Measurements from ENCODE around the gene CCSER2. TPM values are rescaled to one million over a fixed set of nuclear protein-coding genes. Genes with fewer than 3 reads are reported as not detected.
A peak's percentile ranks its signal among the peaks of the same experiment; 100 is the strongest.
"Not testable (repeated sequence)": the region's sequence is repeated elsewhere in the genome, so short reads cannot be mapped to it uniquely, and the experiment has no call there.

CCSER2 gene
- total RNA-seq, 2 donors from 2014 or later: 73.1 to 74.1 TPM

DNA sequence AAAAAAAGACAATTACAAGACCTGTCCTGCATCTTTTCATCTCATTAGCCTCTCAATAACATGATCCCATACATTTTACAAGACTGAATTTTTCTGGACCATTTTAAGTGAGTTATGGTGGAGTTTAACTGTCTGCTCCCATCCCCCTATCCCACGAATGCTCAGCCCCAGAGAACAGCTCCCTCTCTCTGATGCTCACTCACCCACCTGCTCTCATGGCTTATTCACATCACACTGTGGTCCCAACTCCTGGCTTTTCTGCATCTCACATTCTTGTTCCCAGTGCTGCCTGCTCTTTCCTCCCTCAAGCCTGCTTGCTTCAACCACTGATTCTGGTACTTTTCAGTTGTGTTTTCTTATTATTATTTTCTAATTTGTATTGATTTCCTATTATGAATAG, 20.4 kb upstream of the CCSER2 start:
- peaks cover 0 to 9% of the 10 kb centered on the region in 2 donors for H3K9me3 Mint-ChIP-seq
- H3K36me3 Mint-ChIP-seq: peaks cover 0 to 27% of the 10 kb centered on the region in 2 donors
- no peak for DNase-seq (ENCODE audit: low spot score in 2 of 2)
- peak in 1 of 2 donors; percentile 33 for ATAC-seq
- H3K27ac Mint-ChIP-seq: peak overlapping the region; percentile 55 to 56

DNA sequence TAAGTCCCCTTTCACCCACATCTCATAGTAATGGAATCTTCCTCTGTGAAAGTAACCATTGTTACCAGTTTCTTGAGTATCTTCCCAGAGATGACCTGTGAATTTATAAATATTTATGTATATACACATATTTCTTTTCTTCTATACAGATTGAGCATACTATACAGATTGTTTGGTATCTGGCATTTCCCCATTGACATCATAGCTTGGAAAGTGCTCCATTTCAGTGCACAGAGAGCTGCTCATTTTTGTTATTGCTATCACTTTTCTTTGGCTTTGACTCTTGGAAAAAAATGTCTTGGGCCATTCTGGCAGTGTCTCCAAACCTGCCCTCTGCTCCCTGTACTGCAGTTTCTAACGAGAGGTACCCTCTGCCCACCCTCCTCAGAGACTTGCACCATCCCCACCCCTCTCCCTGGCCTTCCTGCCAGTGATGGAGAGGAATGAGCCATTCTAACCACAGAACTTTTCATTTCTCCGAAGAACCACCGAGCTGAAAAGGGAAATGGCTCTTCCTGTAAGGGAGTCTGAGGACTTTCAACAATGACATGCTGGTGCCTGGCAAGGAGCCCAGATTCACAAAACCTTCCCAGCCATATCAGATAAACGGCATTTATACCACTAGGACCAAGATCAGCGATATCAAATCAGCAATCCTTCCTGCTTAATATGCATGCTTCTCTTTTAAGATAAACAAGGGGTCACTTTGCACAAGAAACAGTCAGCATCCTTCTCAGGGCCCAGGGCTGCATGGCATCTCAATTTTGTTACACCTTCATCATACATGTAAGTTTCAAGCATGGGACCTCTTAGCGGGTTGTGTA, 19.7 kb upstream of the CCSER2 start:
- Mint-ChIP-seq H3K9me3 (peaks cover 0 to 9% of the 10 kb centered on the region in 2 donors), H3K36me3 (peaks cover 0 to 27% of the 10 kb centered on the region in 2 donors), H3K27ac (peak overlapping the region; percentile 56 to 95)
- ATAC-seq (peak; percentile 75 to 87), DNase-seq (ENCODE audit: low spot score in 2 of 2) (peak; percentile 41 to 66)

DNA sequence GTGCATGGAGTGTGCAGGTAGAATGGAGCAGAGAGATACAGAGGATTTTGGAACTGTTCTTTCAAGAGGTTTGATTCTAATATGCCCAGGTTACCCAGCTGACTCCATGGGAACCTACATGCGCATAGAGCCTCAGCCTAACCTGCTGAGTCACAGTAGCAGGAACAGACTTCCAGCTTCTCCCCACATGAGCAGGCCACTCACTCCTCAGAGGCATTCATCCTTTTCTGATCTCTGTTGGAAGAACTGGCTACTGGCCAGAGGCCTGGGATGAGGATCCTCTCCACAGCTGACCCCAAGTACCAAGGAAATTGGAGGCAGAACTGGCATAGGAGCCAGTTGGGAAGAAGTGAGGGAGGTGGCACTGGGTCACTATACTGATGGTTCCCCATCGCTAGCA, 17.9 kb upstream of the CCSER2 start:
- ATAC-seq: no peak
- peaks cover 0 to 6% of the 10 kb centered on the region in 2 donors for H3K9me3 Mint-ChIP-seq
- DNase-seq (ENCODE audit: low spot score in 2 of 2): no peak
- peaks cover 0 to 23% of the 10 kb centered on the region in 2 donors for H3K36me3 Mint-ChIP-seq
- no peak overlapping the region for H3K27ac Mint-ChIP-seq

DNA sequence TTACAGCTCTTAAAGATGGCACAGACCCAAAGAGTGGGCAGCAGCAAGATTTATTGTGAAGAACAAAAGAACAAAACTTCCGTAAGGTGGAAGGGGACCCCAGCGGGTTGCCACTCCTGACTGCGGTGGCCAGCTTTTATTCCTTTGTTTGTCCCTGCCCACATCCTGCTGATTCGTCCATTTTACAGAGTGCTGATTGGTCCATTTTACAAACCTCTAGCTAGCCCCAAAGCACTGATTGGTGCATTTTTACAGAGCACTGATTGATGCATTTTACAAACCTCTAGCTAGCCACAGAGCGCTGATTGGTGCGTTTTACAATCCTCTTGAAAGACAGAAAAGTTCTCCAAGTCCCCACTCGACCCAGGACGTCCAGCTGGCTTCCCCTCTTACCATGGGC, 16.8 kb upstream of the CCSER2 start:
- H3K36me3 Mint-ChIP-seq: peaks cover 0 to 14% of the 10 kb centered on the region in 2 donors

DNA sequence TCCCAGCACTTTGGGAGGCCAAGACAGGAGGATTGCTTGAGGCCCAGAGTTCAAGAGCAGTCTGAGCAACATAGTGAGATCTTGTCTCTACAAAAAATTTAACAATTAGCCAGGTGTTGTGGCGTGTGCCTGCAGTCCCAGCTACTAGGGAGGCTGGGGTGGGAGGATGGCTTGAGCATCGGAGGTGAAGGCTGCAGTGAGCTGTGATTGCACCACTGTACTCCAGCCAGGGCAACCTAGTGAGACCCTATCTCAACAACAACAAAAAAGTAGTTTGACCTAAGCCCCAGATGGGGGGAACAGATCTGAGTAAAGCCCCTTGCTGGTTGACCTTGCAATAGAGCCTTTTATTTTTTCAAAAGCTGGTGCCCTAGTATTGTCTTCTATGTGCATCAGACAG, 15.6 kb upstream of the CCSER2 start:
- DNase-seq (ENCODE audit: low spot score in 2 of 2) (no peak), ATAC-seq (no peak)
- peaks cover 0 to 8% of the 10 kb centered on the region in 2 donors for H3K36me3 Mint-ChIP-seq
- no peak overlapping the region for H3K27ac Mint-ChIP-seq
- H3K9me3 Mint-ChIP-seq: no peaks in the 10 kb centered on the region

More for the DNA sequence above, 16.8 kb upstream of the CCSER2 start:
- H3K9me3 Mint-ChIP-seq: no peaks in the 10 kb centered on the region
- DNase-seq (ENCODE audit: low spot score in 2 of 2) (no peak), ATAC-seq (no peak)
- H3K27ac Mint-ChIP-seq: no peak overlapping the region

DNA sequence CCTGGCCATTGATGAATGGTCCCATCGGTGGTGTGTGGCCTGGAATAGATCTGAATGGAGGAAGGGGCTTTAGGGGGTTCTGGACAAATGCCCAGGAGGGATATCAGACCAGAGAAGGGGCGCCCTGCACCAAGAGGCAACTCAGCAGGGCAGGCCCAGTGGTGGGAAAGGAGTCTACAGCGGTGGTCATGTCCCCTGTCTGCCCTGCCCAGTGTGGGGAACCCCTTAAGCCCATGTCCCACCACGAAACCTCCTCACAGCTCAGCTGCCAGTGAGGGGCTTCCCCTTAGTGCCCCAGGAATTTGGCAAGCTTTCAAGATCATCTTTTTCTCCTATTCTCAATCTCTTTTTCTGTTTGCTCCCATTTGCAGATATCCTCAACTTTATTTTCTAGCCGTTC, 14.1 kb upstream of the CCSER2 start:
- H3K36me3 Mint-ChIP-seq: peaks cover 0 to 8% of the 10 kb centered on the region in 2 donors
- no peaks in the 10 kb centered on the region for H3K9me3 Mint-ChIP-seq
- no peak overlapping the region for H3K27ac Mint-ChIP-seq
- no peak for DNase-seq (ENCODE audit: low spot score in 2 of 2)
- ATAC-seq: peak in 1 of 2 donors; percentile 87

DNA sequence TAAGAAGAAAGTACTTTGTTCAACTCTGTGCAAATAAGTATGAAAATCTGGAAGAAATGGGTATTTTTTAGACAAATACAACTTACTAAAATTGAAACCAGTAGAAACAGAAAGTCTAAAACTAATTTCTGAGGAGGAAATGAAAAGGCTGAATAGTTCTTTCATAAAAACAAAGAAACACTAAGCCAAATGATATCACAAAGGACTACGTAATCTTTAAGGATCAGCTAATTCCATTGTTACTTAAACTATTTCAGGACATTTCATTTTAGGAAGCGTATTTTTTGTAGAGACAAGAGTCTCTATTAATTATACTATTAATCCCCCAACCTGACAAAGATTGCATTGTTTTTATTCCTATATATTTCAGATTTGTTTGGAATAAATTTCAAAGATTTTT, 11.2 kb upstream of the CCSER2 start:
- no peaks in the 10 kb centered on the region for H3K36me3 Mint-ChIP-seq
- ATAC-seq: peak in 1 of 2 donors; percentile 50
- H3K27ac Mint-ChIP-seq: peak overlapping the region in 1 of 2 donors; percentile 14
- H3K9me3 Mint-ChIP-seq: no peaks in the 10 kb centered on the region
- DNase-seq (ENCODE audit: low spot score in 2 of 2): no peak

DNA sequence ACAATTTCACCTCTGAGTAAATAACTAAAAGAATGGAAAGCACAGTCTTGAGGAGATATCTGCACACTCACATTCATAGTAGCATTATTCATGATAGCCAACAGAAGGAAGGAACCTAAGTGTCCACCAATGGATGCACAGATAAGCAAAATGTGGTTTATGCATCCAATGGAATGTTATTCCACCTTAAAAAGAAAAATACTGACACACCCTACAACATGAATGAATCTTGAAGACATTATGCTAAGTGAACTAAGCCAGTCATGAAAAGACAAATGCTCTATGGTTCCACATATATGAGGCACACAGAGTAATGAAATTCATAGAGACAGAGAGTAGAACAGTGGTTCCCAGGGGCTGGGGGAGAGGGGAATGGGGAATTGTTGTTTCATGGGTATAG, 6.5 kb upstream of the CCSER2 start:
- H3K9me3 Mint-ChIP-seq: peaks cover 0 to 5% of the 10 kb centered on the region in 2 donors

DNA sequence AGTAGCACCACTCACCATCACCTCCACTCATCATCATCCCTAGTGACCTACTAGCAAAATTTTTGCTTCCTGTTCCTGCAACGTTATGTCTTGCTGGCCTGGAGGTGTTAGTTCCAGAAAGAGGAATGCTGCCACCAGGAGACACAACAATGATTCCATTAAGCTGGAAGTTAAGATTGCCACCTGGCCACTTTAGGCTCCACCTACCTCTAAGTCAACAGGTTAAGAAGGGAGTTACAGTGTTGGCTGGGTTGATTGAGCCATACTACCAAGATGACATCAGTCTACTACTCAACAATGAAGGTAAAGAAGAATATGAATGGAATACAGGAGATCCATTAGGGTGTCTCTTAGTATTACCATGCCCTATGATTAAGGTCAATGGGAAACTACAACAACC, 4.8 kb upstream of the CCSER2 start:
- H3K9me3 Mint-ChIP-seq; H3K27ac Mint-ChIP-seq; DNase-seq (ENCODE audit: low spot score in 2 of 2); H3K36me3 Mint-ChIP-seq; ATAC-seq: not testable (repeated sequence)

More for the DNA sequence above, 6.5 kb upstream of the CCSER2 start:
- Mint-ChIP-seq H3K27ac (no peak overlapping the region), H3K36me3 (no peaks in the 10 kb centered on the region)
- DNase-seq (ENCODE audit: low spot score in 2 of 2) (no peak), ATAC-seq (no peak)

DNA sequence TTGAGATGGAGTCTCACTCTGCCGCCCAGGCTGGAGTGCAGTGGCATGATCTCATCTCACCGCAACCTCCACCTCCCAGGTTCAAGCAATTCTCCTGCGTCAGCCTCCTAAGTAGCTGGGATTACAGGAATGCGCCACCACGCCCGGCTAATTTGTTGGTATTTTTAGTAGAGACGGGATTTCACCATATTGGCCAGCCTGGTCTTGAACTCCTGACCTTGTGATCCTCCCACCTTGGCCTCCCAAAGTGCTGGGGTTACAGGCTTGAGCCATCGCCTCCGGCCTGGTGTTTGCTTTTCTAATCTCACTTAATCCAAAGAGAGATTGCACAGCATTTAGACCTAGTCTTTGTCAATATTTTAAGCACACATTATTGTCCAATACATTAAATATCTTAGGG, 1.4 kb upstream of the CCSER2 start:
- H3K36me3 Mint-ChIP-seq: peaks cover 21% of the 10 kb centered on the region in 2 donors
- not testable (repeated sequence) for H3K9me3 Mint-ChIP-seq; ATAC-seq; DNase-seq (ENCODE audit: low spot score in 2 of 2); H3K27ac Mint-ChIP-seq

DNA sequence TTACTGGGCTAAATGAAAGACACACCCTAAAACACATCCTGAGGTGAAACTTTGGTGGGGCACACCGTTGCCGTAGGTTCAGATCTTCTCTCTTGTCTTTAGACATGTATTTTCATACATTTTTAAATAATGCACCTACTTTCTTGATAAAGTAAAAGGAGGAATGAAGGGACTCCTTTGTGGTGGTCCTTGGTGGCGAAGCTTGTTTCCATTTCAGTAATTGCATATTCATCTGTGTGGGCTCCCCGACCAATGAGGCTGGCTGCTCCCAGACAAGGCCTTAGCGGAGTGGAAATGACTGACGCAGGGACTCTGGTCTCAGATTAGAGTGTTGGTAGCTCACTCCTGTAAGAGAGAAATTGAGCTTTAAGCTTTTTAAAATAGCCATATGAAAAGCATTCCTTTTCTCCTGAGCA, 815 bp downstream of the CCSER2 start:
- ATAC-seq (peak; percentile 46 to 59), DNase-seq (ENCODE audit: low spot score in 2 of 2) (peak; percentile 71 to 77)
- Mint-ChIP-seq H3K27ac (peak overlapping the region; percentile 99), H3K9me3 (no peaks in the 10 kb centered on the region), H3K36me3 (peaks cover 21% of the 10 kb centered on the region in 2 donors)

DNA sequence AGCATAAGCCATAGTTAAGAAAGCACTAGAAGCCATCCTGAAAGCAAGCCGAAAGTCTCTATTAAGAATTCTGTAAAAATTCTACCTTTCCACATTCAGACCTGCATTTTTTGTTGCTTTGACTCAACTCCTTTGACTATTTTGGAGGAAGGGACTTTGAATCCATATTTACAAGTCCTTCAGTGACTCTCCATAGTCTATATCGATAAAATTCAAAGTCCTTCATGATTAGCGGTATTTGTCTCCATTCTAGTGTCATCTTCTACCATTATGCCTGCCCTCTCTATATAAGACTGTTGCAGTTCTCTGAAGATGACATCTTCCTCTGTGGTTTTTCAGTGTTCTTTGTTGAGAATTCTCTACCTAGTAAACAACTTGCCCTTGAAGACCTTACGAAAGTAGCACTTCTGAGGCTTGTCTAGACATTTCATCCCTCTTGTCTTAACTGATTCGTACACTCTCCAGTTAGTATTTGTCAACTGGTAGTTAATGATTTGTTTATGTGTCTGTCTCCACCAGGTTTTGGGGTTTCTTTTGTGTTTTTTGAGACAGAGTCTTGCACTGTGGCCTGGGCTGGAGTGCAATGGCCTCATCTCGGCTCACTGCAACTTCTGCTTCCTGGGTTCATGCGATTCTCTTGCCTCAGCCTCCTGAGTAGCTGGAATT, 1.7 kb downstream of the CCSER2 start:
- H3K9me3 Mint-ChIP-seq: no peaks in the 10 kb centered on the region
- ATAC-seq: peak; percentile 11 to 19
- peaks cover 21% of the 10 kb centered on the region in 2 donors for H3K36me3 Mint-ChIP-seq
- DNase-seq (ENCODE audit: low spot score in 2 of 2): no peak
- peak overlapping the region; percentile 99 for H3K27ac Mint-ChIP-seq

DNA sequence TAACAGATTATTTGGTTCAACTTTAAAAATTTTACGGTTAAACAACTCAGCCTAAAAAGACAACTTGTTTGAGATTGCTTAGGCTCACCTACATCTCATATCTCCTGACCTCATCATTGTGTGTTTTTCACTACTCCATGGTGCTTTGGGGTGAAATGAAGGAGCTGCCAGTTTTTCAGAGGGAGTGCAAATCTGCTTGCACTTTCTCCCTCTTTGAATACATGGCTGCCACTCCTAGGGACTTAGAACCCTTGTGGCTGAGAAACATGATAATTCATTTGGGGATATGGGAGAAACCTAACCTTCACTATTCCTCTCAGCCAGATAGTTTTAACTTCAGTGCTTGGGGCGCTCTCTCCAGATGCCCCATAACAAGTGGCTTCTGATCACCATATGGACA, 2.7 kb downstream of the CCSER2 start:
- Mint-ChIP-seq H3K9me3 (no peaks in the 10 kb centered on the region), H3K36me3 (peaks cover 21% of the 10 kb centered on the region in 2 donors), H3K27ac (peak overlapping the region; percentile 91 to 99)
- ATAC-seq (no peak), DNase-seq (ENCODE audit: low spot score in 2 of 2) (no peak)

DNA sequence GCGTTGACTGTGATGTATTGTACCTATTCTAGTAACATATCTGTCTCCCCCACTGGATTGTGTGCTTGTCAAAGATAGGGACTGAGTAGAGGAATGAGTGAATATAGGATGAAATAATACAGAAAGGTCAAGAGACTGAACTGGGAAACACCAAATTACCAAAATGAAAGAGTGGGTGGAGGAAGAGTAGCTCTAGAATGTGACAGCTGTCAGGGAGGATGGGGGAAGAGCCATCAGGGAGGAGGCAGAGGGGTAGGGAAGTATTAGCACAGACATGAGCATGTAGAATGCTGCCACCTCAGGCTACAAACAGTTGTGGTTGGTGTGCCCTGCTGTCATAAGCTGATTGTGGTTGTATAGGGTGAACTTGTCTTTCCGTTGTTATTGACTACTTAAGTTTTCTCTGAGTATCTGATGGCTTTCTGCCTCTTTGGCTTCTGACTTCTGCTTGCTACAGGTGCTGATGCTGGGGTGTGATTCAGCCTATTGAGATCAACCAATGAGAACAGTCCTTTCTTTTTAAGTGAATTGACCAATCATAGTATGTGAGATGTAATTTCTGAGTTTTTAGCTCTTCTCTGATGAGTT, 5.6 kb downstream of the CCSER2 start:
- Mint-ChIP-seq H3K27ac (peak overlapping the region in 1 of 2 donors; percentile 93), H3K9me3 (no peaks in the 10 kb centered on the region), H3K36me3 (peaks cover 21% of the 10 kb centered on the region in 2 donors)
- DNase-seq (ENCODE audit: low spot score in 2 of 2) (peak; percentile 40 to 62), ATAC-seq (peak; percentile 77 to 84)

DNA sequence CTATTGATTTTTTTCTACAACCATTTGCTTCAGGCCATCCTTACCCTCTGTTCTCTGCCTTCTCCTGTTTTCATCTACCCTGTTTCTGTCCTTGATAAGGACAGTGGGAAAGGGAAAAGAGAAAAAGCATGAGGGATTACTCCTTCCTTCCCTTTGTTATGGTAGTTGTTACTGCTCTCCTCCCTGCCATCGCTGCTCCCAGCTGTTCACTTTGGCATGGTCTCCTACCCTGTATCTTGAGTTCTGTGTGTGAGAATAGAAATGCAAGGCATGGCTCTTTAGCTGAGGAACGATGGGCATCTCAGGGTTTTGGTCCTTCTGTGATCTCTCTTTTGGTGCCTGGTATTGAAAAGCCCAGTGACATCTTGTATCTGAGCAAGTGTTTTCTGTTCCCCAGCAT, 6.4 kb downstream of the CCSER2 start:
- H3K36me3 Mint-ChIP-seq: peaks cover 12 to 16% of the 10 kb centered on the region in 2 donors
- peak overlapping the region in 1 of 2 donors; percentile 85 for H3K27ac Mint-ChIP-seq
- no peak for ATAC-seq
- no peak for DNase-seq (ENCODE audit: low spot score in 2 of 2)
- no peaks in the 10 kb centered on the region for H3K9me3 Mint-ChIP-seq

DNA sequence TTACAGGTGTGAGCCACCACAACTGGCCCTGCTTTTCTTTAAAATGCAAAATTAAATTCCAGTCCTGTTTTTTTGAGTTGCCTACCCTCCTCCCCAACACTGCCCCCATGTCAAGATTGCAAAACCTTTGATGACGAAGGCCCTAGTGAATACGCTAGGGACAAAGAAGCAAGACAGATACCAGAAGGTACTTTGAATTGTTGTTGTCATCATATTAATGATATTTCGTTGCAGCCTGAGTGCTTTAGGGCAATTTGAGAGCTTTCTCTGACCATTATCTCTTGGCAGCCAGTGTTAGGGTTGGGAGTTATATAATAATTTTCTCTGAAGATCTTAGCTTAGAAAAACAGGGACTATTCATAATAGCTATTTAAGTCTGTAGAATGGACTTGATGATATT, 7.1 kb downstream of the CCSER2 start:
- Mint-ChIP-seq H3K36me3 (peaks cover 5 to 9% of the 10 kb centered on the region in 2 donors), H3K27ac (no peak overlapping the region), H3K9me3 (no peaks in the 10 kb centered on the region)
- ATAC-seq (no peak), DNase-seq (ENCODE audit: low spot score in 2 of 2) (no peak)

Measured in activated naive CD4-positive, alpha-beta T cell treated with anti-CD3 and anti-CD28 coated beads, Interleukin-2, amount 50 U/mL, for 72 hours (primary cell).